SU-DHL-6 (cell line): ENCODE data around the gene MYMK.

Source experiments
- CTCF ChIP-seq: fragments of 200-600 bp; sonication (generic); IDR thresholded peaks from one replicate; pipeline ENCODE4 v1.5.1; 2017; ENCODE audit warnings: antibody characterized with exemption, mild to moderate bottlenecking, low read length, moderate library complexity; ENCODE audit not compliant: insufficient read depth, poor library complexity, severe bottlenecking
- EZH2phosphoT487 ChIP-seq: fragments of 200-600 bp; sonication (generic), shearing (Covaris generic); conservative IDR thresholded peaks from 2 replicates; pipeline ENCODE4 v1.6.1; 2018; ENCODE audit warnings: mild to moderate bottlenecking, antibody characterized with exemption, low read length, moderate library complexity, mixed read lengths

DNA sequence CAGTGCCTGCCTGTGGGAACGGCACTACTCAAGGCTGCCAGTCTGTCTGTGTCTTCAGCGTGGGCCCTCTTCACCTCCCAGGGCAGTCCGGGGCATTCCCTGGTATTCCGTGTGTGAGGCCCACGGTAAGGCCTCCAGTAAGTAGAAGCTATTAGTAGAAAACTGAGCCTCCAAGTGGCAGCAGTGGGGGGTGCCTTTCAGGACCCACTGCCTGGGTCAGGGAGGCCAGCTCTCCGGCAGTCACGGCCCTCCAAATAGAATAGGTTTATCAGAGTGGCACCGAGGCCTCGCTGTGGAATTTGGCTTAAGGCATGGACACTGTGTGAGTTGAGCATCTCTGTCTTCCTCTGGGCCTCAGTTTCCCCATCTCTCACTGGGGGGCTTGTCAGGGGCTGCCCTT, 32.8 kb upstream of the MYMK start:
- no peak for TF ChIP-seq CTCF
- TF ChIP-seq EZH2phosphoT487 = no peak
